GM23248 (cell line): ENCODE measurements around the gene TAS2R14. TPM values are rescaled to one million over a fixed set of nuclear protein-coding genes. Genes with fewer than 3 reads are reported as not detected.

Experiments
- DNase-seq: peaks from one replicate; pipeline ENCODE4 v3.0.0-alpha.2; 2015
- H2AFZ ChIP-seq: fragments of 200-600 bp; sonication (generic); 2 replicates; pipeline ENCODE4 v1.6.1; 2016; ENCODE audit warnings: antibody characterized with exemption
- H3F3A ChIP-seq: fragments of 200-600 bp; sonication (generic); 2 replicates; pipeline ENCODE4 v1.6.1; 2016; ENCODE audit warnings: mild to moderate bottlenecking, antibody characterized with exemption, mixed run types; ENCODE audit not compliant: insufficient read depth
- H3K27ac ChIP-seq: fragments of 200-600 bp; sonication (generic); 2 replicates; pipeline ENCODE4 v1.5.1; 2016; ENCODE audit warnings: mild to moderate bottlenecking
- H3K27me3 ChIP-seq: fragments of 200-600 bp; sonication (generic); replicated peaks from 2 replicates; pipeline ENCODE4 v1.6.1; 2016; ENCODE audit warnings: mild to moderate bottlenecking; ENCODE audit not compliant: insufficient read depth
- H3K36me3 ChIP-seq: fragments of 200-600 bp; sonication (generic); 2 replicates; pipeline ENCODE4 v1.6.1; 2016; ENCODE audit warnings: low read depth, mild to moderate bottlenecking
- H3K4me1 ChIP-seq: fragments of 200-600 bp; sonication (generic); 2 replicates; pipeline ENCODE4 v1.6.1; 2016; ENCODE audit warnings: mild to moderate bottlenecking; ENCODE audit not compliant: insufficient read depth
- H3K4me2 ChIP-seq: fragments of 200-600 bp; sonication (generic); one replicate; pipeline ENCODE4 v1.6.1; 2016; ENCODE audit warnings: mild to moderate bottlenecking; ENCODE audit not compliant: unreplicated experiment
- H3K4me3 ChIP-seq: fragments of 200-600 bp; sonication (generic); 2 replicates; pipeline ENCODE4 v1.5.1; 2016; ENCODE audit warnings: mild to moderate bottlenecking
- H3K79me2 ChIP-seq: fragments of 200-600 bp; sonication (generic); 2 replicates; pipeline ENCODE4 v1.6.1; 2016; ENCODE audit warnings: mild to moderate bottlenecking; ENCODE audit not compliant: insufficient read depth
- H3K9ac ChIP-seq: fragments of 200-600 bp; sonication (generic); 2 replicates; pipeline ENCODE4 v1.6.1; 2016; ENCODE audit warnings: mild to moderate bottlenecking
- H3K9me2 ChIP-seq: fragments of 200-600 bp; sonication (generic); 2 replicates; pipeline ENCODE4 v1.6.1; 2016; ENCODE audit warnings: mixed run types, mild to moderate bottlenecking, moderate library complexity; ENCODE audit not compliant: insufficient read depth
- H3K9me3 ChIP-seq: fragments of 200-600 bp; sonication (generic); one replicate; pipeline ENCODE4 v1.6.1; 2017; ENCODE audit warnings: low read depth
- H4K20me1 ChIP-seq: fragments of 200-600 bp; sonication (generic); 2 replicates; pipeline ENCODE4 v1.6.0; 2016; ENCODE audit not compliant: insufficient read depth
- EZH2 ChIP-seq: fragments of 200-600 bp; sonication (generic); IDR thresholded peaks from 2 replicates; pipeline ENCODE4 v1.6.1; 2018; ENCODE audit warnings: antibody characterized with exemption, mild to moderate bottlenecking; ENCODE audit not compliant: insufficient read depth, poor library complexity, severe bottlenecking
- EZH2phosphoT487 ChIP-seq: fragments of 200-600 bp; sonication (generic); IDR thresholded peaks from 2 replicates; pipeline ENCODE4 v1.6.1; 2018; ENCODE audit warnings: antibody characterized with exemption, moderate library complexity, mild to moderate bottlenecking, low read depth; ENCODE audit not compliant: insufficient read depth
- whole genome bisulfite sequencing, 2 experiments: methylation state at CpG; one replicate each; pipeline ENCODE4 v1.1.6; 2015 to 2017; ENCODE audit warnings: low lambda C conversion rate in 2 of 2, low coverage in 1 of 2; ENCODE audit errors: missing lambda C conversion rate in 2 of 2; 5-methylcytosine and 5-hydroxymethylcytosine counted together
- in situ Hi-C: fragments of 300-500 bp; cut with MboI; formaldehyde crosslinking; loops from 2 replicates; pipeline ENCODE4 v1.15.0; 2020
- polyA plus RNA-seq: library from polyadenylated mRNA; unstranded; fragments of >200 nt; fragmentation: Nextera tagmentation; extraction: Ambion mirVana; gene quantifications from 2 replicates; pipeline ENCODE4 v1.2.1, GENCODE V29; 2016
- total RNA-seq: library from RNA; depleted of rRNA; stranded (reverse); fragments of >200 nt; shearing (Covaris generic); gene quantifications from 2 replicates; pipeline ENCODE4 v1.2.3, GENCODE V29; 2014

The TAS2R14 gene
- total and polyA plus RNA-seq, 2 experiments from 2014 or later, result 1.2 to 3.0 TPM

- Histone ChIP-seq H3K27me3 (no peaks in the 10 kb centered on the region), H3K9ac (no peak overlapping the region), H3K4me2 (peak overlapping the region; percentile 4), H3K9me3 (no peaks in the 10 kb centered on the region), H3K36me3 (0 out of 2 replicates have a peak, but pooled peaks cover 3% of the 10 kb centered on the region), H3K4me1 (peaks cover 20% of the 10 kb centered on the region), H3F3A (0 out of 2 replicates have a peak, but pooled peaks cover 10% of the 10 kb centered on the region), H3K9me2 (no peaks in the 10 kb centered on the region), H3K79me2 (no peaks in the 10 kb centered on the region), H2AFZ (no peak overlapping the region), H4K20me1 (no peaks in the 10 kb centered on the region), H3K27ac (no peak overlapping the region), H3K4me3 (no peak overlapping the region)
- in situ Hi-C loops, result no loop called here
- peak; percentile 60 for DNase-seq
- no peak for TF ChIP-seq EZH2
- no peak for TF ChIP-seq EZH2phosphoT487
- WGBS, 2 experiments, result 71% methylated on average over 15 of the region's 15 CpGs
These were observed 29.8 kb upstream of the TAS2R14 start for GRCh38 chr12:10968765-10969456.

- Histone ChIP-seq H3K27ac (peak overlapping the region; percentile 45), H3K9ac (no peak overlapping the region), H3K4me2 (peak overlapping the region; percentile 39), H3F3A (0 out of 2 replicates have a peak, but pooled peaks cover 10% of the 10 kb centered on the region), H2AFZ (no peak overlapping the region), H4K20me1 (no peaks in the 10 kb centered on the region), H3K9me2 (no peaks in the 10 kb centered on the region), H3K4me1 (peaks cover 20% of the 10 kb centered on the region), H3K79me2 (no peaks in the 10 kb centered on the region), H3K27me3 (no peaks in the 10 kb centered on the region), H3K36me3 (no peaks in the 10 kb centered on the region), H3K4me3 (0 out of 2 replicates have a peak overlapping the region, but pooled peaks have one; percentile 17), H3K9me3 (no peaks in the 10 kb centered on the region)
- in situ Hi-C loops, result no loop called here
- WGBS, 2 experiments, result 5 to 13% methylated on average over 2 of the region's 2 CpGs
- DNase-seq, result peak; percentile 75
- TF ChIP-seq EZH2, result no peak
- no peak for TF ChIP-seq EZH2phosphoT487
These were observed 28.3 kb upstream of the TAS2R14 start for GRCh38 chr12:10967409-10967808.

GRCh38 chr12:10966314-10966713 lies 27.3 kb upstream of the TAS2R14 start:
- H3K27me3 ChIP-seq, result no peaks in the 10 kb centered on the region
- TF ChIP-seq EZH2 (no peak), EZH2phosphoT487 (no peak)
- H3F3A ChIP-seq, result 0 out of 2 replicates have a peak, but pooled peaks cover 10% of the 10 kb centered on the region
- DNase-seq, result no peak
- in situ Hi-C loops, result no loop called here
- H3K4me3 ChIP-seq, result no peak overlapping the region
- no peak overlapping the region for H3K9ac ChIP-seq
- no peaks in the 10 kb centered on the region for H3K9me3 ChIP-seq
- no peaks in the 10 kb centered on the region for H3K36me3 ChIP-seq
- H3K79me2 ChIP-seq, result no peaks in the 10 kb centered on the region
- no peak overlapping the region for H3K27ac ChIP-seq
- H3K4me1 ChIP-seq, result peaks cover 20% of the 10 kb centered on the region
- no peak overlapping the region for H2AFZ ChIP-seq
- H3K9me2 ChIP-seq, result no peaks in the 10 kb centered on the region
- no peaks in the 10 kb centered on the region for H4K20me1 ChIP-seq
- H3K4me2 ChIP-seq, result no peak overlapping the region

DNA sequence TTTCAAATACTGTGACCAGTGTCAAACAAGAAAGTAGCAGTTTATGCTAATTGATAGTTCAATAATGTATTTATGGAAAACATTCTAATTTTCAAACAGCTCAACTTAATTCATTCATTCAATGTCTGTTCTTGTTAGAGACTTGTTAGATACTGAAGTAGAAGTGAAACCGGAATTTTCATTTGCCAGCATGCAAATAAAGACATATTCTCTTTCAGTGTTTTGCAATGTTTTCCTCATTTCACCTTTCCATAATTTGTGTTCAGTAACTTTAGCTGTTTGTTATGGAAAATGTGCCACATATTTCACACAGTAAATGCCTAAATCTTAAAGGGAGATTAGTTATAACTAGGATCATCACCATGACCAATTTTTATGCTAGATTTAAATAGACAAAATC lies 26.4 kb upstream of the TAS2R14 start:
- 90 to 98% methylated on average over 1 of the region's 1 CpG for WGBS, 2 experiments
- Histone ChIP-seq H2AFZ (no peak overlapping the region), H3K9me2 (no peaks in the 10 kb centered on the region), H4K20me1 (no peaks in the 10 kb centered on the region), H3K27ac (no peak overlapping the region), H3K9ac (no peak overlapping the region), H3K79me2 (no peaks in the 10 kb centered on the region), H3K9me3 (no peaks in the 10 kb centered on the region), H3K4me3 (no peak overlapping the region), H3K4me1 (peaks cover 20% of the 10 kb centered on the region), H3F3A (0 out of 2 replicates have a peak, but pooled peaks cover 10% of the 10 kb centered on the region), H3K36me3 (no peaks in the 10 kb centered on the region), H3K4me2 (no peak overlapping the region), H3K27me3 (no peaks in the 10 kb centered on the region)
- in situ Hi-C loops, result no loop called here
- TF ChIP-seq EZH2 (no peak), EZH2phosphoT487 (no peak)
- peak; percentile 25 for DNase-seq
